Glutamatergic neuron (in vitro differentiated cells): ENCODE data around the gene PRELP. TPM values are rescaled to one million over a fixed set of nuclear protein-coding genes. Genes with fewer than 3 reads are reported as not detected.

Experiments used
- DNase-seq: peaks from one replicate; pipeline ENCODE4 v3.0.0; 2022
- H3K27ac Mint-ChIP-seq: one replicate; pipeline ENCODE4 v1.8.0; 2020; ENCODE audit warnings: mild to moderate bottlenecking, mixed read lengths, inconsistent platforms; ENCODE audit not compliant: unreplicated experiment
- H3K27me3 Mint-ChIP-seq: one replicate; pipeline ENCODE4 v1.8.0; 2020; ENCODE audit warnings: mild to moderate bottlenecking, moderate library complexity, mixed read lengths, inconsistent platforms; ENCODE audit not compliant: unreplicated experiment
- H3K36me3 Mint-ChIP-seq: one replicate; pipeline ENCODE4 v1.8.0; 2020; ENCODE audit warnings: mild to moderate bottlenecking, mixed read lengths, inconsistent platforms; ENCODE audit not compliant: unreplicated experiment
- H3K4me1 Mint-ChIP-seq: one replicate; pipeline ENCODE4 v1.8.0; 2020; ENCODE audit warnings: mild to moderate bottlenecking, low read depth, mixed read lengths, inconsistent platforms; ENCODE audit not compliant: unreplicated experiment
- H3K4me3 Mint-ChIP-seq: one replicate; pipeline ENCODE4 v1.8.0; 2020; ENCODE audit warnings: mild to moderate bottlenecking, mixed read lengths, inconsistent platforms; ENCODE audit not compliant: unreplicated experiment
- H3K9me3 Mint-ChIP-seq: one replicate; pipeline ENCODE4 v1.8.0; 2020; ENCODE audit warnings: mild to moderate bottlenecking, moderate library complexity, mixed read lengths, inconsistent platforms; ENCODE audit not compliant: unreplicated experiment
- CTCF ChIP-seq: fragments of 200-600 bp; sonication (generic); IDR thresholded peaks from one replicate; pipeline ENCODE4 v1.5.0; 2021; ENCODE audit not compliant: partially characterized antibody, unreplicated experiment
- total RNA-seq: library from RNA; stranded (reverse); fragmentation: NEBNext Ultra II Directional; extraction: Animal tissue kit (Norgen Biotek cat#: 25700); gene quantifications from one replicate; pipeline ENCODE4 v1.2.1, GENCODE V29; 2021; ENCODE audit not compliant: unreplicated experiment

PRELP gene
- total RNA-seq, 1 donor from 2014 or later = not detected

GRCh38 chr1:203527013-203527412 is 51.4 kb downstream of the PRELP start:
- no peak for DNase-seq
- Mint-ChIP-seq H3K36me3 (no peaks in the 10 kb centered on the region), H3K4me3 (no peak overlapping the region), H3K27me3 (peaks cover 4% of the 10 kb centered on the region), H3K9me3 (peaks cover 5% of the 10 kb centered on the region), H3K4me1 (peaks cover 11% of the 10 kb centered on the region), H3K27ac (no peak overlapping the region)
- no peak for TF ChIP-seq CTCF

- peaks cover 5% of the 10 kb centered on the region for H3K9me3 Mint-ChIP-seq
- peaks cover 11% of the 10 kb centered on the region for H3K4me1 Mint-ChIP-seq
- H3K27ac Mint-ChIP-seq = no peak overlapping the region
- H3K4me3 Mint-ChIP-seq = no peak overlapping the region
- no peaks in the 10 kb centered on the region for H3K36me3 Mint-ChIP-seq
- TF ChIP-seq CTCF = no peak
- peaks cover 4% of the 10 kb centered on the region for H3K27me3 Mint-ChIP-seq
- no peak for DNase-seq
These were observed 52.5 kb downstream of the PRELP start for GRCh38 chr1:203528063-203528462.

- Mint-ChIP-seq H3K4me1 (peaks cover 11% of the 10 kb centered on the region), H3K36me3 (no peaks in the 10 kb centered on the region), H3K27me3 (peaks cover 4% of the 10 kb centered on the region)
These were observed 53.6 kb downstream of the PRELP start for GRCh38 chr1:203528976-203529835.

GRCh38 chr1:203531063-203531462 is 55.5 kb downstream of the PRELP start:
- TF ChIP-seq CTCF = no peak
- DNase-seq = no peak
- H3K27me3 Mint-ChIP-seq = peaks cover 2% of the 10 kb centered on the region
- H3K36me3 Mint-ChIP-seq = no peaks in the 10 kb centered on the region
- H3K27ac Mint-ChIP-seq = no peak overlapping the region
- H3K4me3 Mint-ChIP-seq = no peak overlapping the region
- H3K4me1 Mint-ChIP-seq = peaks cover 9% of the 10 kb centered on the region
- peaks cover 5% of the 10 kb centered on the region for H3K9me3 Mint-ChIP-seq

More at GRCh38 chr1:203528976-203529835, 53.6 kb downstream of the PRELP start:
- no peak for DNase-seq
- Mint-ChIP-seq H3K9me3 (peaks cover 5% of the 10 kb centered on the region), H3K4me3 (no peak overlapping the region), H3K27ac (no peak overlapping the region)
- no peak for TF ChIP-seq CTCF

- no peaks in the 10 kb centered on the region for H3K4me1 Mint-ChIP-seq
- DNase-seq = no peak
- H3K27ac Mint-ChIP-seq = no peak overlapping the region
- H3K9me3 Mint-ChIP-seq = peaks cover 2% of the 10 kb centered on the region
- H3K4me3 Mint-ChIP-seq = no peak overlapping the region
- no peaks in the 10 kb centered on the region for H3K36me3 Mint-ChIP-seq
- H3K27me3 Mint-ChIP-seq = no peaks in the 10 kb centered on the region
- no peak for TF ChIP-seq CTCF
These were observed 58.4 kb downstream of the PRELP start for GRCh38 chr1:203534012-203534411.
